GM12891 (cell line): ENCODE results near the gene FMN1.

Experiments used
- POLR2A ChIP-seq: IDR thresholded peaks from 2 replicates; pipeline ENCODE4 v1.6.1; 2011; ENCODE audit warnings: low read depth, low read length, control low read depth
- POLR2AphosphoS5 ChIP-seq: IDR thresholded peaks from 2 replicates; pipeline ENCODE4 v1.6.1; 2011; ENCODE audit warnings: low read depth, low read length, control low read depth

GRCh38 chr15:32994810-32995424 is 199.6 kb downstream of the FMN1 start:
- TF ChIP-seq POLR2AphosphoS5 (no peak), POLR2A (no peak)
